Globus pallidus (tissue), 1 donor: ENCODE results near the gene COA4.
"Not testable (repeated sequence)": the region's sequence is repeated elsewhere in the genome, so short reads cannot be mapped to it uniquely, and the experiment has no call there.

Experiments used
- DNase-seq: peaks from one replicate; pipeline ENCODE4 v3.0.0-alpha.2; 2015; ENCODE audit warnings: low spot score

Gene COA4

GRCh38 chr11:73876424-73877310, at the start of gene COA4, which contains the start of gene PAAF1:
COA4 (minus strand) TSS chr11:73876846; CDS start chr11:73873378, 3,468 bp downstream.
PAAF1 (plus strand) TSS chr11:73876999; CDS start chr11:73877022, 23 bp downstream.
- DNase-seq: peak; percentile 97

- DNase-seq: no peak
Measured at GRCh38 chr11:73921180-73921579, 44.5 kb upstream of the COA4 start.

GRCh38 chr11:73916435-73916834, 39.8 kb upstream of the COA4 start:
- DNase-seq: no peak

GRCh38 chr11:73914284-73914683, 37.6 kb upstream of the COA4 start:
- no peak for DNase-seq

- DNase-seq: no peak
Measured at GRCh38 chr11:73913472-73913871, 36.8 kb upstream of the COA4 start.

GRCh38 chr11:73912026-73912425, 35.4 kb upstream of the COA4 start:
- DNase-seq: no peak

GRCh38 chr11:73907191-73907590, 30.5 kb upstream of the COA4 start:
- DNase-seq: no peak

GRCh38 chr11:73902303-73902702, 25.7 kb upstream of the COA4 start:
- DNase-seq: no peak

GRCh38 chr11:73894725-73895335, 18.2 kb upstream of the COA4 start:
- no peak for DNase-seq

- no peak for DNase-seq
Measured at GRCh38 chr11:73893041-73893440, 16.4 kb upstream of the COA4 start.

- no peak for DNase-seq
Measured at GRCh38 chr11:73889536-73889935, 12.9 kb upstream of the COA4 start.

- DNase-seq: no peak
Measured at GRCh38 chr11:73889019-73889418, 12.4 kb upstream of the COA4 start.

- no peak for DNase-seq
Measured at GRCh38 chr11:73888244-73888643, 11.6 kb upstream of the COA4 start.

GRCh38 chr11:73883856-73884255, 7.2 kb upstream of the COA4 start:
- no peak for DNase-seq

GRCh38 chr11:73880449-73880848, 3.8 kb upstream of the COA4 start:
- DNase-seq: not testable (repeated sequence)

- no peak for DNase-seq
Measured at GRCh38 chr11:73878771-73879170, 2.1 kb upstream of the COA4 start.

GRCh38 chr11:73875840-73876239, 806 bp downstream of the COA4 start:
- DNase-seq: no peak

- DNase-seq: no peak
Measured at GRCh38 chr11:73875380-73875779, 1.3 kb downstream of the COA4 start.

- DNase-seq: no peak
Measured at GRCh38 chr11:73872749-73873357, 3.8 kb downstream of the COA4 start.

GRCh38 chr11:73870261-73870660, 6.4 kb downstream of the COA4 start:
- DNase-seq: no peak

- DNase-seq: no peak
Measured at GRCh38 chr11:73869332-73869949, 7.2 kb downstream of the COA4 start.

GRCh38 chr11:73866586-73866996, 10.1 kb downstream of the COA4 start:
- DNase-seq: no peak
